HEK293 (cell line): ENCODE data around the gene S100P.

ENCODE experiments used
- CTCF ChIA-PET: fragments of 350-600 bp; formaldehyde crosslinking; extraction: SDS; loops from one replicate; lab custom pipeline; 2021; ENCODE audit warnings: antibody characterized with exemption; lab: Yijun Ruan, JAX
- POLR2A ChIA-PET: fragments of 300-600 bp; formaldehyde crosslinking; extraction: SDS; loops from one replicate; lab custom pipeline; 2020; ENCODE audit warnings: antibody characterized with exemption, inconsistent platforms; lab: Yijun Ruan, JAX
- H3K27ac ChIP-seq: fragments of 200-500 bp; sonication (Bioruptor generic); 2 replicates; pipeline ENCODE4 v1.5.1; 2014; ENCODE audit warnings: low read depth, low read length, control low read depth, inconsistent platforms; ENCODE audit errors: extremely low read depth
- H3K36me3 ChIP-seq, 2 experiments: fragments of 200-500 bp in 1 of 2; sonication (Bioruptor generic) in 1 of 2; 1 replicate in 1 of 2; 2 replicates in 1 of 2; pipeline ENCODE4 v1.5.1; 2014 to 2017; ENCODE audit warnings: inconsistent platforms in 2 of 2, low read length in 2 of 2; ENCODE audit not compliant: control insufficient read depth in 2 of 2, insufficient read depth in 1 of 2
- H3K4me1 ChIP-seq: fragments of 200-500 bp; sonication (Bioruptor generic); 2 replicates; pipeline ENCODE4 v1.5.1; 2014; ENCODE audit warnings: mild to moderate bottlenecking, low read length, inconsistent platforms; ENCODE audit not compliant: control insufficient read depth, insufficient read depth
- H3K4me3 ChIP-seq: 2 replicates; pipeline ENCODE4 v1.5.1; 2011; ENCODE audit warnings: low read depth, mild to moderate bottlenecking, control low read depth, low read length, moderate library complexity
- H3K9me3 ChIP-seq: fragments of 200-500 bp; sonication (Bioruptor generic); 2 replicates; pipeline ENCODE4 v1.5.1; 2014; ENCODE audit warnings: low read depth, low read length, inconsistent platforms; ENCODE audit not compliant: control insufficient read depth, insufficient read depth
- EGR2 ChIP-seq: fragments of 450-650 bp; formaldehyde crosslinking; IDR thresholded peaks from 2 replicates; pipeline ENCODE4 v1.5.1; 2016; ENCODE audit warnings: low read depth, missing biosample characterization, missing genetic modification characterization
- GLI4 ChIP-seq: fragments of 450-650 bp; formaldehyde crosslinking; IDR thresholded peaks from 2 replicates; pipeline ENCODE4 v1.5.1; 2016; ENCODE audit warnings: missing biosample characterization, missing genetic modification characterization
- GLIS1 ChIP-seq: fragments of 450-650 bp; formaldehyde crosslinking; IDR thresholded peaks from 2 replicates; pipeline ENCODE4 v1.5.1; 2016; ENCODE audit warnings: missing biosample characterization, missing genetic modification characterization
- HOXC10 ChIP-seq: sonication (generic); formaldehyde crosslinking; IDR thresholded peaks from 2 replicates; pipeline ENCODE4 v1.8.1; 2023; ENCODE audit warnings: mild to moderate bottlenecking, missing genetic modification reagents
- KLF10 ChIP-seq: fragments of 450-650 bp; IDR thresholded peaks from 2 replicates; pipeline ENCODE4 v1.5.1; 2018; ENCODE audit warnings: missing biosample characterization, mild to moderate bottlenecking, missing genetic modification characterization
- OVOL3 ChIP-seq: fragments of 450-650 bp; formaldehyde crosslinking; IDR thresholded peaks from 2 replicates; pipeline ENCODE4 v1.5.1; 2016; ENCODE audit warnings: missing biosample characterization, missing genetic modification characterization
- SALL2 ChIP-seq: fragments of 450-650 bp; formaldehyde crosslinking; IDR thresholded peaks from 2 replicates; pipeline ENCODE4 v1.5.0; 2017; ENCODE audit warnings: missing biosample characterization, mild to moderate bottlenecking, missing genetic modification characterization, borderline replicate concordance
- SP2 ChIP-seq: fragments of 450-650 bp; formaldehyde crosslinking; IDR thresholded peaks from 2 replicates; pipeline ENCODE4 v1.5.1; 2016; ENCODE audit warnings: missing biosample characterization, missing genetic modification characterization
- SP3 ChIP-seq: fragments of 450-650 bp; formaldehyde crosslinking; IDR thresholded peaks from 2 replicates; pipeline ENCODE4 v1.5.1; 2016; ENCODE audit warnings: missing biosample characterization, missing genetic modification characterization
- ZBTB21 ChIP-seq: fragments of 450-650 bp; formaldehyde crosslinking; IDR thresholded peaks from 2 replicates; pipeline ENCODE4 v1.5.1; 2017; ENCODE audit warnings: missing biosample characterization, missing genetic modification characterization
- ZFP3 ChIP-seq: fragments of 450-650 bp; formaldehyde crosslinking; IDR thresholded peaks from 2 replicates; pipeline ENCODE4 v1.5.1; 2016; ENCODE audit warnings: low read depth, missing biosample characterization, missing genetic modification characterization
- ZFP41 ChIP-seq: fragments of 450-650 bp; formaldehyde crosslinking; IDR thresholded peaks from 2 replicates; pipeline ENCODE4 v1.5.1; 2016; ENCODE audit warnings: missing biosample characterization, missing genetic modification characterization, borderline replicate concordance
- ZNF138 ChIP-seq: fragments of 450-650 bp; formaldehyde crosslinking; IDR thresholded peaks from 2 replicates; pipeline ENCODE4 v1.5.1; 2016; ENCODE audit warnings: missing biosample characterization, missing genetic modification characterization, borderline replicate concordance
- ZNF140 ChIP-seq: fragments of 450-650 bp; formaldehyde crosslinking; IDR thresholded peaks from 2 replicates; pipeline ENCODE4 v1.5.1; 2016; ENCODE audit warnings: missing biosample characterization, missing genetic modification characterization
- ZNF214 ChIP-seq: fragments of 450-650 bp; formaldehyde crosslinking; IDR thresholded peaks from 2 replicates; pipeline ENCODE4 v1.5.1; 2017; ENCODE audit warnings: missing biosample characterization, mild to moderate bottlenecking, missing genetic modification characterization, borderline replicate concordance
- ZNF324 ChIP-seq: fragments of 450-650 bp; formaldehyde crosslinking; IDR thresholded peaks from 2 replicates; pipeline ENCODE4 v1.5.1; 2016; ENCODE audit warnings: missing biosample characterization, missing genetic modification characterization
- ZNF433 ChIP-seq: fragments of 450-650 bp; formaldehyde crosslinking; IDR thresholded peaks from 2 replicates; pipeline ENCODE4 v1.5.1; 2016; ENCODE audit warnings: missing biosample characterization, missing genetic modification characterization, low read depth
- ZNF600 ChIP-seq: fragments of 450-650 bp; formaldehyde crosslinking; IDR thresholded peaks from 2 replicates; pipeline ENCODE4 v1.5.1; 2016; ENCODE audit warnings: missing biosample characterization, missing genetic modification characterization
- ZNF610 ChIP-seq: fragments of 450-650 bp; formaldehyde crosslinking; IDR thresholded peaks from 2 replicates; pipeline ENCODE4 v1.5.1; 2016; ENCODE audit warnings: missing biosample characterization, missing genetic modification characterization, borderline replicate concordance
- ZNF654 ChIP-seq: fragments of 450-650 bp; formaldehyde crosslinking; IDR thresholded peaks from 2 replicates; pipeline ENCODE4 v1.5.1; 2016; ENCODE audit warnings: low read depth, missing biosample characterization, missing genetic modification characterization
- ZNF707 ChIP-seq: fragments of 450-650 bp; formaldehyde crosslinking; IDR thresholded peaks from 2 replicates; pipeline ENCODE4 v1.5.1; 2016; ENCODE audit warnings: missing biosample characterization, missing genetic modification characterization
- ZNF76 ChIP-seq: fragments of 450-650 bp; formaldehyde crosslinking; IDR thresholded peaks from 2 replicates; pipeline ENCODE4; 2016; ENCODE audit warnings: low read depth, missing biosample characterization, missing genetic modification characterization, borderline replicate concordance
- ZNF777 ChIP-seq: fragments of 450-650 bp; formaldehyde crosslinking; IDR thresholded peaks from 2 replicates; pipeline ENCODE4 v1.5.1; 2017; ENCODE audit warnings: missing biosample characterization, missing genetic modification characterization, borderline replicate concordance
- ZNF830 ChIP-seq: fragments of 450-650 bp; IDR thresholded peaks from 2 replicates; pipeline ENCODE4 v1.5.0; 2018; ENCODE audit warnings: missing biosample characterization, missing genetic modification characterization, low read depth, mild to moderate bottlenecking, moderate library complexity
- ZXDB ChIP-seq: fragments of 450-650 bp; formaldehyde crosslinking; IDR thresholded peaks from 2 replicates; pipeline ENCODE4 v1.5.1; 2016; ENCODE audit warnings: missing biosample characterization, missing genetic modification characterization
- TF ChIP-seq, protein P1 (sequence below): fragments of 450-650 bp; formaldehyde crosslinking; IDR thresholded peaks from 2 replicates; pipeline ENCODE4 v1.5.1; 2016; ENCODE audit warnings: missing biosample characterization, missing genetic modification characterization, borderline replicate concordance
- TF ChIP-seq, protein P2 (sequence below): fragments of 450-650 bp; formaldehyde crosslinking; IDR thresholded peaks from 2 replicates; pipeline ENCODE4 v1.5.1; 2016; ENCODE audit warnings: missing biosample characterization, missing genetic modification characterization
- TF ChIP-seq, protein P3 (sequence below): fragments of 450-650 bp; formaldehyde crosslinking; IDR thresholded peaks from 2 replicates; pipeline ENCODE4 v1.5.1; 2016; ENCODE audit warnings: missing biosample characterization, missing genetic modification characterization

S100P gene

DNA sequence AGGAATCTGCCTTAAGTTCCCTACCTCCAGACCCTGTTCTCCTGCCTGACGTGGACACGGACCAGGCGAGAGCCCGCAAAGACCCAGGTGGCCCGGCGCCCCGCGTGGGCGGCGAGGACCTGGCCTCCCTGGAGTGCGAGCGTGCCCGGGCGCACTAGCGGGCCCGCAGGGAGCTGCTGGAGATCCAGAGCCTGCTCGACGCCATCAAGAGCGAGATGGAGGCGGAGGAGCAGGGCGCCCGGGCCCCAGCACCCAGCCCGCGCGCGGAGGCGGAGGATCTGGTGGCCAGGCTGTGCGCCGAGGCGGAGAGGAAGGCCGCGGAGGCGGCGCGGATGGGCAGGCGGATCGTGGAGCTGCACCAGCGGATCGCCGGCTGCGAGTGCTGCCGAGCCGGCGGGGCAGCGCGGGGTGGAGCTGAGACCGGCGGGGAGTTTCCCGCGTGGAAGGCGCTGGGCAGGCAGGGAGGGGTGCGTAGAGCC, 35.0 kb upstream of the S100P start:
- no peaks in the 10 kb centered on the region for H3K9me3 ChIP-seq
- no peaks in the 10 kb centered on the region for H3K4me1 ChIP-seq
- POLR2A ChIA-PET, result interaction anchor here (0.6 to 1.4 kb wide), 2 partner anchors 15 to 125 kb away, joined by 4 read pairs; a partner anchor contains a TSS
- CTCF ChIA-PET, result interaction anchor here (0.7 kb wide), 1 partner anchor 54 kb away, joined by 3 read pairs; no protein-coding TSS in a partner anchor
- H3K36me3 ChIP-seq, result no peaks in the 10 kb centered on the region
- TF ChIP-seq ZNF76 (tag by site-specific recombination), result no peak
- no peak for TF ChIP-seq OVOL3
- TF ChIP-seq ZFP41 (tag by site-specific recombination), result no peak
- no peak for TF ChIP-seq ZNF707
- no peak for TF ChIP-seq ZNF654
- TF ChIP-seq HOXC10 (CRISPR knock-in tag), result no peak
- TF ChIP-seq, protein P1, sequence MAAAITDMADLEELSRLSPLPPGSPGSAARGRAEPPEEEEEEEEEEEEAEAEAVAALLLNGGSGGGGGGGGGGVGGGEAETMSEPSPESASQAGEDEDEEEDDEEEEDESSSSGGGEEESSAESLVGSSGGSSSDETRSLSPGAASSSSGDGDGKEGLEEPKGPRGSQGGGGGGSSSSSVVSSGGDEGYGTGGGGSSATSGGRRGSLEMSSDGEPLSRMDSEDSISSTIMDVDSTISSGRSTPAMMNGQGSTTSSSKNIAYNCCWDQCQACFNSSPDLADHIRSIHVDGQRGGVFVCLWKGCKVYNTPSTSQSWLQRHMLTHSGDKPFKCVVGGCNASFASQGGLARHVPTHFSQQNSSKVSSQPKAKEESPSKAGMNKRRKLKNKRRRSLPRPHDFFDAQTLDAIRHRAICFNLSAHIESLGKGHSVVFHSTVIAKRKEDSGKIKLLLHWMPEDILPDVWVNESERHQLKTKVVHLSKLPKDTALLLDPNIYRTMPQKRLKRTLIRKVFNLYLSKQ (tag by site-specific recombination), result no peak
- TF ChIP-seq, protein P2, sequence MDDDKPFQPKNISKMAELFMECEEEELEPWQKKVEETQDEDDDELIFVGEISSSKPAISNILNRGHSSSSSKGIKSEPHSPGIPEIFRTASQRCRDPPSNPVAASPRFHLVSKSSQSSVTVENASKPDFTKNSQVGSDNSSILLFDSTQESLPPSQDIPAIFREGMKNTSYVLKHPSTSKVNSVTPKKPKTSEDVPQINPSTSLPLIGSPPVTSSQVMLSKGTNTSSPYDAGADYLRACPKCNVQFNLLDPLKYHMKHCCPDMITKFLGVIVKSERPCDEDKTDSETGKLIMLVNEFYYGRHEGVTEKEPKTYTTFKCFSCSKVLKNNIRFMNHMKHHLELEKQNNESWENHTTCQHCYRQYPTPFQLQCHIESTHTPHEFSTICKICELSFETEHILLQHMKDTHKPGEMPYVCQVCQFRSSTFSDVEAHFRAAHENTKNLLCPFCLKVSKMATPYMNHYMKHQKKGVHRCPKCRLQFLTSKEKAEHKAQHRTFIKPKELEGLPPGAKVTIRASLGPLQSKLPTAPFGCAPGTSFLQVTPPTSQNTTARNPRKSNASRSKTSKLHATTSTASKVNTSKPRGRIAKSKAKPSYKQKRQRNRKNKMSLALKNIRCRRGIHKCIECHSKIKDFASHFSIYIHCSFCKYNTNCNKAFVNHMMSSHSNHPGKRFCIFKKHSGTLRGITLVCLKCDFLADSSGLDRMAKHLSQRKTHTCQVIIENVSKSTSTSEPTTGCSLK (tag by site-specific recombination), result no peak
- TF ChIP-seq GLIS1 (tag by site-specific recombination), result no peak
- TF ChIP-seq SP2 (tag by site-specific recombination), result no peak
- no peak for TF ChIP-seq ZNF433 (tag by site-specific recombination)
- no peak for TF ChIP-seq ZNF138 (tag by site-specific recombination)
- no peak for TF ChIP-seq ZNF600
- no peak for TF ChIP-seq KLF10 (tag by site-specific recombination)
- no peak for TF ChIP-seq ZXDB (tag by site-specific recombination)
- no peak for TF ChIP-seq ZNF214 (tag by site-specific recombination)
- H3K27ac ChIP-seq, result no peak overlapping the region
- H3K4me3 ChIP-seq, result no peak overlapping the region

DNA sequence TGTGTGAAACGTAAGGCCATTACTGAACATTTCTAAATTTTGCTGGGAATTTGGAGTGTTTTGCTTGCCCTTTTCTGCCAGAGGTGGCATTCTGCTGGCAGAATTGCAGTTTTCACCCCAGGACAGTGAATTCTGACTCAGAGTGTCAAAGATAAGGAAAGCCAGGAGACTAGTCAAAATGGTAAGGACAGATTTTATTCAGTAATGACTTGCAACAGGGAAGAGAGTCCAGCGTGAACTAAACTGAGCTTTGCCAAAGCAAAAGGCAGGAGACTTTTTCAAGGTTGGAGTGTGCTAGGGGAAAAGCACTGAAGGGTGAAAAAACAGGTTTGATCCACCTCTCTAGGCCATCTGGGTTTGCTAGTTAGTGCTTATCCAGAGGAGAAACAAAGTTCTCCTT, 33.8 kb upstream of the S100P start:
- Histone ChIP-seq H3K4me1 (no peaks in the 10 kb centered on the region), H3K27ac (no peak overlapping the region), H3K9me3 (no peaks in the 10 kb centered on the region), H3K4me3 (no peak overlapping the region), H3K36me3 (no peaks in the 10 kb centered on the region)
- ChIA-PET POLR2A (interaction anchor here (1.0 kb wide), 1 partner anchor 14 kb away, joined by 3 read pairs; a partner anchor contains a TSS), CTCF (interaction anchor here (0.6 kb wide), 1 partner anchor 653 kb away, joined by 3 read pairs; no protein-coding TSS in a partner anchor)
- TF ChIP-seq ZBTB21 (tag by site-specific recombination) (no peak), GLI4 (tag by site-specific recombination) (no peak), HOXC10 (CRISPR knock-in tag) (no peak), ZFP3 (no peak), EGR2 (tag by site-specific recombination) (no peak), SP3 (tag by site-specific recombination) (no peak), ZNF324 (tag by site-specific recombination) (no peak), ZNF433 (tag by site-specific recombination) (no peak), SALL2 (tag by site-specific recombination) (no peak), ZNF140 (tag by site-specific recombination) (no peak), ZNF610 (tag by site-specific recombination) (no peak), ZNF777 (tag by site-specific recombination) (no peak), ZNF830 (tag by site-specific recombination) (no peak)
- TF ChIP-seq, protein P3, sequence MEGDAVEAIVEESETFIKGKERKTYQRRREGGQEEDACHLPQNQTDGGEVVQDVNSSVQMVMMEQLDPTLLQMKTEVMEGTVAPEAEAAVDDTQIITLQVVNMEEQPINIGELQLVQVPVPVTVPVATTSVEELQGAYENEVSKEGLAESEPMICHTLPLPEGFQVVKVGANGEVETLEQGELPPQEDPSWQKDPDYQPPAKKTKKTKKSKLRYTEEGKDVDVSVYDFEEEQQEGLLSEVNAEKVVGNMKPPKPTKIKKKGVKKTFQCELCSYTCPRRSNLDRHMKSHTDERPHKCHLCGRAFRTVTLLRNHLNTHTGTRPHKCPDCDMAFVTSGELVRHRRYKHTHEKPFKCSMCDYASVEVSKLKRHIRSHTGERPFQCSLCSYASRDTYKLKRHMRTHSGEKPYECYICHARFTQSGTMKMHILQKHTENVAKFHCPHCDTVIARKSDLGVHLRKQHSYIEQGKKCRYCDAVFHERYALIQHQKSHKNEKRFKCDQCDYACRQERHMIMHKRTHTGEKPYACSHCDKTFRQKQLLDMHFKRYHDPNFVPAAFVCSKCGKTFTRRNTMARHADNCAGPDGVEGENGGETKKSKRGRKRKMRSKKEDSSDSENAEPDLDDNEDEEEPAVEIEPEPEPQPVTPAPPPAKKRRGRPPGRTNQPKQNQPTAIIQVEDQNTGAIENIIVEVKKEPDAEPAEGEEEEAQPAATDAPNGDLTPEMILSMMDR, result no peak
